Caco-2 (cell line): Measurements from ENCODE around the gene S100A2. TPM values are rescaled to one million over a fixed set of nuclear protein-coding genes. Genes with fewer than 3 reads are reported as not detected.

Experiments
- BruUV-seq: library from RNA; stranded (reverse); fragments of 400-500 nt; replicated peaks from 2 replicates; lab custom pipeline; 2021; lab: Mats Ljungman, UMichigan
- CTCF ChIA-PET: fragments of 300-600 bp; sonication (Branson Sonifier 250); formaldehyde crosslinking; loops from one replicate; lab custom pipeline; 2022; ENCODE audit warnings: antibody characterized with exemption; lab: Charles Lee
- POLR2A ChIA-PET: fragments of 300-600 bp; sonication (Branson Sonifier 250); formaldehyde crosslinking; loops from one replicate; lab custom pipeline; 2022; ENCODE audit warnings: antibody characterized with exemption; lab: Charles Lee
- DNase-seq, 2 experiments: peaks; one replicate each; pipeline versions ENCODE4 v3.0.0 to v3.0.0-alpha.2; 2020 to 2022
- H3K27me3 ChIP-seq: replicated peaks from 2 replicates; pipeline ENCODE4 v1.6.0; 2011; ENCODE audit warnings: low read length; ENCODE audit not compliant: control insufficient read depth, insufficient read depth
- H3K36me3 ChIP-seq: 2 replicates; pipeline ENCODE4 v1.5.1; 2011; ENCODE audit warnings: low read length; ENCODE audit not compliant: control insufficient read depth, insufficient read depth
- H3K4me1 ChIP-seq: fragments of 250-450 bp; sonication (Bioruptor Pico); 2 replicates; pipeline ENCODE4 v1.5.1; 2020; ENCODE audit warnings: mild to moderate bottlenecking
- H3K4me3 ChIP-seq: 2 replicates; pipeline ENCODE4 v1.5.1; 2011; ENCODE audit warnings: low read depth, mild to moderate bottlenecking, control low read depth, low read length
- H3K9me3 ChIP-seq: fragments of 250-450 bp; sonication (Bioruptor Pico); 2 replicates; pipeline ENCODE4 v1.5.1; 2020; ENCODE audit warnings: mild to moderate bottlenecking, moderate library complexity
- H3K27ac Mint-ChIP-seq: one replicate; pipeline ENCODE4 v1.8.0; 2022; ENCODE audit warnings: mixed read lengths; ENCODE audit not compliant: unreplicated experiment
- H3K27me3 Mint-ChIP-seq: one replicate; pipeline ENCODE4 v1.8.0; 2022; ENCODE audit warnings: mixed read lengths; ENCODE audit not compliant: insufficient read depth, unreplicated experiment
- H3K36me3 Mint-ChIP-seq: one replicate; pipeline ENCODE4 v1.8.0; 2022; ENCODE audit warnings: mild to moderate bottlenecking, mixed read lengths; ENCODE audit not compliant: insufficient read depth, unreplicated experiment
- H3K4me1 Mint-ChIP-seq: one replicate; pipeline ENCODE4 v1.8.0; 2022; ENCODE audit warnings: low read depth, mixed read lengths; ENCODE audit not compliant: unreplicated experiment
- H3K4me3 Mint-ChIP-seq: one replicate; pipeline ENCODE4 v1.8.0; 2022; ENCODE audit warnings: mild to moderate bottlenecking, moderate library complexity, mixed read lengths; ENCODE audit not compliant: unreplicated experiment
- H3K9me3 Mint-ChIP-seq: one replicate; pipeline ENCODE4 v1.8.0; 2022; ENCODE audit warnings: mixed read lengths; ENCODE audit not compliant: unreplicated experiment
- intact Hi-C: fragments of 100-400 bp; cut with micrococcal nuclease; formaldehyde crosslinking; loops from one replicate; pipeline ENCODE4 v1.10.0; 2022; ENCODE audit not compliant: unreplicated experiment
- total RNA-seq: library from RNA; stranded (reverse); gene quantifications from 2 replicates; pipeline ENCODE4 v1.2.3, GENCODE V29; 2022
- TF ChIP-seq, protein P1 (sequence below), 2 experiments: fragments of 200-600 bp in 1 of 2; IDR thresholded peaks; 1 replicate in 1 of 2; 2 replicates in 1 of 2; pipeline versions ENCODE4 v1.5.1 to v1.8.0; 2011 to 2022; ENCODE audit warnings: antibody characterized with exemption in 1 of 2, control low read depth in 1 of 2, inconsistent platforms in 1 of 2, low read depth in 1 of 2, low read length in 1 of 2, mild to moderate bottlenecking in 1 of 2, moderate library complexity in 1 of 2; ENCODE audit not compliant: insufficient read depth in 1 of 2, severe bottlenecking in 1 of 2, unreplicated experiment in 1 of 2

Gene S100A2
- total RNA-seq, 1 experiment from 2014 or later, result 2.4 TPM

DNA sequence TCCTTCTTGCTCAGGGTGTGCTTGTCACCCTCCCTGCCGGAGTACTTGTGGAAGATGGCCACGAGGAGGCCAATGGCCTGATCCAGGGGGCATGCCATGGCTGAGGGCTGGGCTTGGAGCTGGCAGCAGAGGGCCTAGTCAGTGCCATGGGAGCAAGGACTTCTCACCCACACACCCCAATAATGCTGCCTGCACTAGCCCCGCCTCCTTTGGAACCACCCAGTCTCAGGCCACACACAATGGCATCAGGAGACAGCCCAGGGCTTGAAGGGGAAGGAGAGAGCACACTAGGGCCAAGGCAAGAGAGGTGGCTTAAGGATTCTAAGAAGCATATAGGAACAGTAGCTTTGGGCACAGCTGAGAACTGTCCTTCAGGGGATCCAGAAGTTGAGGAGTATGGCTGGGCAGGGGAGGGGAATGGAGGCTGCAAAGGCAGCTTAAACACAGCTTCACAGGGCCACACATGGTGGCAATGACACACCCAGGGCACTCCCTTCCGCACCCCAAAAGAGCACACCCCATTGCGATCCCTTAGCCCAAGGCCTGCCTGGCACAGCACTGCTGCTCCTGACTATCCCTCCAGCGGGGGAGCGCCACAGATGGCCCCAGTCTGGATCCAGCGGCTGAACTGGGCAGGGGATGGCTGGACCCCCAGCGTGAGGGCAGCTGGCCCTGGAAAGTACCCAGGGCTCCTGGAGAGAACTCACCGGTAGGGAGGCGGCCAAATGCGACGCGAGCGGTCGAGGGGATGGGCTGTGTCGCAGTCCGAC, 30.2 kb downstream of the S100A2 start, which contains the start of gene S100A6:
TSS of gene S100A6 (minus strand) at position 750 of the 770 bp plus-strand sequence. CDS start at position 98, 652 bp downstream.
- BruUV-seq, result TSS peak; percentile 79
- Mint-ChIP-seq H3K4me1 (peaks cover 31% of the 10 kb centered on the region), H3K4me3 (peak within 1 kb of the TSS; percentile 95), H3K36me3 (peaks cover 21% of the 10 kb centered on the region), H3K27ac (peak within 1 kb of the TSS; percentile 94), H3K9me3 (no peaks in the 10 kb centered on the region), H3K27me3 (no peaks in the 10 kb centered on the region)
- intact Hi-C loops, result no loop called here
- peaks cover 37% of the 10 kb centered on the region for H3K4me1 ChIP-seq
- CTCF ChIA-PET, result interaction anchor here (0.6 to 1.9 kb wide), 11 partner anchors 9 to 92 kb away, joined by 3 to 9 read pairs (median 5); partner anchors contain the start of genes S100A13, S100A14 and S100A4
- peak within 1 kb of the TSS; percentile 44 for H3K4me3 ChIP-seq
- no peaks in the 10 kb centered on the region for H3K27me3 ChIP-seq
- DNase-seq, result no peak
- TF ChIP-seq, protein P1, sequence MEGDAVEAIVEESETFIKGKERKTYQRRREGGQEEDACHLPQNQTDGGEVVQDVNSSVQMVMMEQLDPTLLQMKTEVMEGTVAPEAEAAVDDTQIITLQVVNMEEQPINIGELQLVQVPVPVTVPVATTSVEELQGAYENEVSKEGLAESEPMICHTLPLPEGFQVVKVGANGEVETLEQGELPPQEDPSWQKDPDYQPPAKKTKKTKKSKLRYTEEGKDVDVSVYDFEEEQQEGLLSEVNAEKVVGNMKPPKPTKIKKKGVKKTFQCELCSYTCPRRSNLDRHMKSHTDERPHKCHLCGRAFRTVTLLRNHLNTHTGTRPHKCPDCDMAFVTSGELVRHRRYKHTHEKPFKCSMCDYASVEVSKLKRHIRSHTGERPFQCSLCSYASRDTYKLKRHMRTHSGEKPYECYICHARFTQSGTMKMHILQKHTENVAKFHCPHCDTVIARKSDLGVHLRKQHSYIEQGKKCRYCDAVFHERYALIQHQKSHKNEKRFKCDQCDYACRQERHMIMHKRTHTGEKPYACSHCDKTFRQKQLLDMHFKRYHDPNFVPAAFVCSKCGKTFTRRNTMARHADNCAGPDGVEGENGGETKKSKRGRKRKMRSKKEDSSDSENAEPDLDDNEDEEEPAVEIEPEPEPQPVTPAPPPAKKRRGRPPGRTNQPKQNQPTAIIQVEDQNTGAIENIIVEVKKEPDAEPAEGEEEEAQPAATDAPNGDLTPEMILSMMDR (IDR thresholded peaks at IDR 0.05; ENCODE audit: insufficient read depth in 1 of 2, low read depth in 1 of 2, low read length in 1 of 2, severe bottlenecking in 1 of 2, unreplicated experiment in 1 of 2), result no peak
- no peaks in the 10 kb centered on the region for H3K9me3 ChIP-seq
- no peaks in the 10 kb centered on the region; the same call in 1 of the 2 replicates for H3K36me3 ChIP-seq
- POLR2A ChIA-PET, result interaction anchor here (0.6 to 2.0 kb wide), 9 partner anchors 9 to 96 kb away, joined by 3 to 13 read pairs (median 4); partner anchors contain the start of gene S100A13

- intact Hi-C loops, result no loop called here
- peak overlapping the region; percentile 95 for H3K4me3 Mint-ChIP-seq
- no peaks in the 10 kb centered on the region; the same call in 1 of the 2 replicates for H3K36me3 ChIP-seq
- peak overlapping the region; percentile 94 for H3K27ac Mint-ChIP-seq
- no TSS peak for BruUV-seq
- TF ChIP-seq, protein P1 (IDR thresholded peaks at IDR 0.05; ENCODE audit: insufficient read depth in 1 of 2, low read depth in 1 of 2, low read length in 1 of 2, severe bottlenecking in 1 of 2, unreplicated experiment in 1 of 2), result no peak
- H3K9me3 ChIP-seq, result no peaks in the 10 kb centered on the region
- H3K27me3 Mint-ChIP-seq, result no peaks in the 10 kb centered on the region
- CTCF ChIA-PET, result interaction anchor here (0.7 to 1.9 kb wide), 3 partner anchors 24 to 83 kb away, joined by 5 to 8 read pairs (median 5); no protein-coding TSS in a partner anchor
- peaks cover 31% of the 10 kb centered on the region for H3K4me1 Mint-ChIP-seq
- H3K4me3 ChIP-seq, result peak overlapping the region; percentile 44
- POLR2A ChIA-PET, result interaction anchor here (0.6 to 2.0 kb wide), 4 partner anchors 10 to 92 kb away, joined by 3 to 13 read pairs (median 5); partner anchors contain the start of gene S100A13
- peaks cover 21% of the 10 kb centered on the region for H3K36me3 Mint-ChIP-seq
- no peak for DNase-seq
- H3K27me3 ChIP-seq, result no peaks in the 10 kb centered on the region
- H3K9me3 Mint-ChIP-seq, result no peaks in the 10 kb centered on the region
- H3K4me1 ChIP-seq, result peaks cover 37% of the 10 kb centered on the region
Observed at GRCh38 chr1:153534925-153535241, 30.8 kb downstream of the S100A2 start.

DNA sequence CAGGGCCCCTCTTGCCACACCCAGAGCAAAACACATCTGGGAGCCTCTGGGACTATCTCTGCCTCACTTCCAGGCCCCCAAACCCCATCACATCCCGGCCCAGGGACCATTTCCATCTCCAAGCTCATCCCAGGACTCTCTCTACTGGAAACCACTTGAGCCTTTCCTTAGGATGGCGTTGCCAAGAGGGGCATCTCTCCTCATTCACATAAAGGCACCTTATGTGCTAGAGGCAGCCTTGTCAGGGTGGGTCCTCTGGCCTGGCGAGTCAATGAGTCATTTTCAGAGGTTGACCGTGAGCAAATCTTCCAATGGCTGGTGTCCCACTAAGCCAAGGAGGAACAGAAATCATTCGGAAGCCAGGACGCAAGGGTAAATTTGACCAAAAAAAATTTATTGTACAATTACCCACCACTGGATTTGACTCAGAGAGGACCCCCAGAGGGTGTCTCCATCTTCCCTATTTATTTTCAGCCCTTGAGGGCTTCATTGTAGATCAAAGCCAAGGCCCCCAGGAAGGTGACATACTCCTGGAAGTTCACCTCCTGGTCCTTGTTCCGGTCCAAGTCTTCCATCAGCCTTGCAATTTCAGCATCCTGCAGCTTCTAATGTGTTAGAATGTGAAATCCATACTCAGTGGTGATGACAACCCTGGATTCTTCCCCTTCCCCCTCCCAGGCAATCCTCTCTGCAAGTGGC, 31.3 kb downstream of the S100A2 start:
- DNase-seq, result no peak
- no peaks in the 10 kb centered on the region for H3K9me3 ChIP-seq
- H3K4me3 Mint-ChIP-seq, result peak overlapping the region; percentile 95

More for the DNA sequence above, 31.3 kb downstream of the S100A2 start:
- H3K4me1 ChIP-seq, result peaks cover 37% of the 10 kb centered on the region
- peaks cover 21% of the 10 kb centered on the region for H3K36me3 Mint-ChIP-seq
- peak overlapping the region; percentile 72 for H3K27ac Mint-ChIP-seq
- BruUV-seq, result no TSS peak
- H3K27me3 ChIP-seq, result no peaks in the 10 kb centered on the region
- ChIA-PET CTCF (interaction anchor here (1.2 to 3.7 kb wide), 4 partner anchors 11 to 84 kb away, joined by 4 to 16 read pairs (median 6); partner anchors contain the start of gene S100A4), POLR2A (interaction anchor here (0.6 to 2.0 kb wide), 5 partner anchors 10 to 92 kb away, joined by 3 to 13 read pairs (median 3); partner anchors contain the start of genes S100A13 and S100A14)
- H3K27me3 Mint-ChIP-seq, result no peaks in the 10 kb centered on the region
- H3K36me3 ChIP-seq, result no peaks in the 10 kb centered on the region; the same call in 1 of the 2 replicates
- intact Hi-C loops, result no loop called here
- no peaks in the 10 kb centered on the region for H3K9me3 Mint-ChIP-seq
- TF ChIP-seq, protein P1 (IDR thresholded peaks at IDR 0.05; ENCODE audit: insufficient read depth in 1 of 2, low read depth in 1 of 2, low read length in 1 of 2, severe bottlenecking in 1 of 2, unreplicated experiment in 1 of 2), result no peak
- H3K4me3 ChIP-seq, result peak overlapping the region; percentile 44
- H3K4me1 Mint-ChIP-seq, result peaks cover 31% of the 10 kb centered on the region
